Panc1 (cell line): ENCODE results near the gene SIK2. TPM values are rescaled to one million over a fixed set of nuclear protein-coding genes. Genes with fewer than 3 reads are reported as not detected.

Experiments
- ATAC-seq: fragments of 200-7000 bp; cut with Tn5 transposase; 2 replicates; pipeline ENCODE4 v1.9.1; 2020; ENCODE audit warnings: mild to moderate bottlenecking, moderate library complexity
- BruUV-seq: library from RNA; stranded (reverse); fragments of 400-500 nt; replicated peaks from 2 replicates; lab custom pipeline; 2021; lab: Mats Ljungman, UMichigan
- CTCF ChIA-PET: fragments of 300-600 bp; sonication (Branson Sonifier 250); formaldehyde crosslinking; loops from one replicate; lab custom pipeline; 2022; ENCODE audit warnings: antibody characterized with exemption; lab: Charles Lee
- POLR2A ChIA-PET: fragments of 300-600 bp; sonication (Branson Sonifier 250); formaldehyde crosslinking; loops from one replicate; lab custom pipeline; 2022; ENCODE audit warnings: antibody characterized with exemption; lab: Charles Lee
- DNase-seq: peaks from one replicate; pipeline ENCODE4 v3.0.0-alpha.2; 2010; ENCODE audit warnings: low read depth, low spot score
- H3K27ac ChIP-seq: 2 replicates; pipeline ENCODE4 v1.5.1; 2011; ENCODE audit warnings: mild to moderate bottlenecking, low read length, inconsistent platforms
- H3K27me3 ChIP-seq: fragments of 200-500 bp; sonication (Bioruptor generic); 2 replicates; pipeline ENCODE4 v1.6.0; 2014; ENCODE audit warnings: low read length, inconsistent platforms; ENCODE audit not compliant: control insufficient read depth, insufficient read depth
- H3K36me3 ChIP-seq: fragments of 200-500 bp; sonication (Bioruptor generic); 2 replicates; pipeline ENCODE4 v1.5.1; 2014; ENCODE audit warnings: inconsistent platforms, mild to moderate bottlenecking, low read length, moderate library complexity; ENCODE audit not compliant: control insufficient read depth, insufficient read depth
- H3K4me1 ChIP-seq: 2 replicates; pipeline ENCODE4 v1.5.1; 2011; ENCODE audit warnings: inconsistent platforms, mild to moderate bottlenecking, low read length, moderate library complexity; ENCODE audit not compliant: control insufficient read depth, insufficient read depth
- H3K4me3 ChIP-seq, 2 experiments: 2 replicates each; pipeline ENCODE4 v1.5.1; 2011 to 2012; ENCODE audit warnings: low read depth in 2 of 2, low read length in 2 of 2, mild to moderate bottlenecking in 2 of 2, inconsistent platforms in 1 of 2, moderate library complexity in 1 of 2
- H3K9me3 ChIP-seq: fragments of 200-500 bp; sonication (Bioruptor generic); 2 replicates; pipeline ENCODE4 v1.5.1; 2014; ENCODE audit warnings: low read depth, mild to moderate bottlenecking, inconsistent platforms, low read length, moderate library complexity; ENCODE audit not compliant: control insufficient read depth, insufficient read depth
- POLR2AphosphoS5 ChIP-seq: IDR thresholded peaks from 2 replicates; pipeline ENCODE4 v1.6.1; 2012; ENCODE audit warnings: mild to moderate bottlenecking, low read depth, low read length, moderate library complexity
- SIN3A ChIP-seq: IDR thresholded peaks from 2 replicates; pipeline ENCODE4 v1.6.1; 2012; ENCODE audit warnings: low read depth, mild to moderate bottlenecking, low read length, moderate library complexity, borderline replicate concordance; ENCODE audit not compliant: insufficient read depth
- TCF7L2 ChIP-seq: IDR thresholded peaks from 2 replicates; pipeline ENCODE4 v1.6.1; 2011; ENCODE audit warnings: mild to moderate bottlenecking, low read depth, low read length, inconsistent platforms
- in situ Hi-C: cut with HindIII; loops from 2 replicates; pipeline ENCODE4 v1.10.0; 2016; ENCODE audit warnings: low sequenced_read_pairs, low pct_unique_long_range_greater_than_20kb
- intact Hi-C: fragments of 100-400 bp; cut with micrococcal nuclease; formaldehyde crosslinking; loops from one replicate; pipeline ENCODE4 v1.10.0; 2022; ENCODE audit not compliant: unreplicated experiment
- total RNA-seq: library from RNA; stranded (reverse); gene quantifications from one replicate; pipeline ENCODE4 v1.2.1, GENCODE V29; 2021; ENCODE audit not compliant: unreplicated experiment
- TF ChIP-seq, protein P1 (sequence below), 2 experiments: IDR thresholded peaks; 2 replicates each; pipeline ENCODE4 v1.6.1; 2011 to 2012; ENCODE audit warnings: low read depth in 2 of 2, control low read depth in 1 of 2, low read length in 1 of 2, mild to moderate bottlenecking in 1 of 2, moderate library complexity in 1 of 2; ENCODE audit not compliant: insufficient read depth in 1 of 2
- TF ChIP-seq, protein P2 (sequence below): fragments of 450-650 bp; IDR thresholded peaks from 2 replicates; pipeline ENCODE4 v1.5.1; 2017; ENCODE audit warnings: mild to moderate bottlenecking

The SIK2 gene
- total RNA-seq, 1 experiment from 2014 or later = 17.0 TPM

DNA sequence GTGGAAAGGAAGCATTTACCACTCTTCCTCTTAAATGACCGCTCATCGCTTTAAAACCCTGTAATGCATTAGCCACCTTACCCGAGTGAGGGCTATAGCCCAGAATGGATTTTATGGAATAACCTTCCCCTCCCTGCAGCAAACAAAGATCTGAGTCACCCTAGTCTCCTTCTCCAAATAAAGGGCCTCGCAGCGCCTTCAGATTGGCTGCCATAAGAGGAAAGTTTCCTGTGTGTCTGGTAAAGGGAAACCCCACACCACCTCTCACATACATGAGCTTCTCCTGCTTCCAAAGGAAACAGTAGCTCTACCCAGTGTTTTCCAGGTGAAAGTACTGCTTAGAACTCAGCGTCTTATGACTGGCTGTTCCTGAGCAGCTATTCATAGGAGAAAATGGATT lies 116.2 kb downstream of the SIK2 start:
- intact Hi-C loops (no loop called here), in situ Hi-C loops (no loop called here)
- ATAC-seq = peak; percentile 86
- CTCF ChIA-PET = no interaction called here
- no TSS peak for BruUV-seq
- peaks cover 15% of the 10 kb centered on the region for H3K36me3 ChIP-seq
- no peak for DNase-seq
- H3K27me3 ChIP-seq = no peaks in the 10 kb centered on the region
- H3K4me3 ChIP-seq = no peak overlapping the region
- H3K4me1 ChIP-seq = peaks cover 11% of the 10 kb centered on the region
- no peaks in the 10 kb centered on the region for H3K9me3 ChIP-seq
- H3K27ac ChIP-seq = no peak overlapping the region
- POLR2A ChIA-PET = no interaction called here
- TF ChIP-seq TCF7L2 (no peak), SIN3A (no peak), POLR2AphosphoS5 (no peak)
- TF ChIP-seq, protein P1, sequence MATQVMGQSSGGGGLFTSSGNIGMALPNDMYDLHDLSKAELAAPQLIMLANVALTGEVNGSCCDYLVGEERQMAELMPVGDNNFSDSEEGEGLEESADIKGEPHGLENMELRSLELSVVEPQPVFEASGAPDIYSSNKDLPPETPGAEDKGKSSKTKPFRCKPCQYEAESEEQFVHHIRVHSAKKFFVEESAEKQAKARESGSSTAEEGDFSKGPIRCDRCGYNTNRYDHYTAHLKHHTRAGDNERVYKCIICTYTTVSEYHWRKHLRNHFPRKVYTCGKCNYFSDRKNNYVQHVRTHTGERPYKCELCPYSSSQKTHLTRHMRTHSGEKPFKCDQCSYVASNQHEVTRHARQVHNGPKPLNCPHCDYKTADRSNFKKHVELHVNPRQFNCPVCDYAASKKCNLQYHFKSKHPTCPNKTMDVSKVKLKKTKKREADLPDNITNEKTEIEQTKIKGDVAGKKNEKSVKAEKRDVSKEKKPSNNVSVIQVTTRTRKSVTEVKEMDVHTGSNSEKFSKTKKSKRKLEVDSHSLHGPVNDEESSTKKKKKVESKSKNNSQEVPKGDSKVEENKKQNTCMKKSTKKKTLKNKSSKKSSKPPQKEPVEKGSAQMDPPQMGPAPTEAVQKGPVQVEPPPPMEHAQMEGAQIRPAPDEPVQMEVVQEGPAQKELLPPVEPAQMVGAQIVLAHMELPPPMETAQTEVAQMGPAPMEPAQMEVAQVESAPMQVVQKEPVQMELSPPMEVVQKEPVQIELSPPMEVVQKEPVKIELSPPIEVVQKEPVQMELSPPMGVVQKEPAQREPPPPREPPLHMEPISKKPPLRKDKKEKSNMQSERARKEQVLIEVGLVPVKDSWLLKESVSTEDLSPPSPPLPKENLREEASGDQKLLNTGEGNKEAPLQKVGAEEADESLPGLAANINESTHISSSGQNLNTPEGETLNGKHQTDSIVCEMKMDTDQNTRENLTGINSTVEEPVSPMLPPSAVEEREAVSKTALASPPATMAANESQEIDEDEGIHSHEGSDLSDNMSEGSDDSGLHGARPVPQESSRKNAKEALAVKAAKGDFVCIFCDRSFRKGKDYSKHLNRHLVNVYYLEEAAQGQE (IDR thresholded peaks at IDR 0.05; ENCODE audit: insufficient read depth in 1 of 2, low read depth in 2 of 2, low read length in 1 of 2) = no peak
- TF ChIP-seq, protein P2, sequence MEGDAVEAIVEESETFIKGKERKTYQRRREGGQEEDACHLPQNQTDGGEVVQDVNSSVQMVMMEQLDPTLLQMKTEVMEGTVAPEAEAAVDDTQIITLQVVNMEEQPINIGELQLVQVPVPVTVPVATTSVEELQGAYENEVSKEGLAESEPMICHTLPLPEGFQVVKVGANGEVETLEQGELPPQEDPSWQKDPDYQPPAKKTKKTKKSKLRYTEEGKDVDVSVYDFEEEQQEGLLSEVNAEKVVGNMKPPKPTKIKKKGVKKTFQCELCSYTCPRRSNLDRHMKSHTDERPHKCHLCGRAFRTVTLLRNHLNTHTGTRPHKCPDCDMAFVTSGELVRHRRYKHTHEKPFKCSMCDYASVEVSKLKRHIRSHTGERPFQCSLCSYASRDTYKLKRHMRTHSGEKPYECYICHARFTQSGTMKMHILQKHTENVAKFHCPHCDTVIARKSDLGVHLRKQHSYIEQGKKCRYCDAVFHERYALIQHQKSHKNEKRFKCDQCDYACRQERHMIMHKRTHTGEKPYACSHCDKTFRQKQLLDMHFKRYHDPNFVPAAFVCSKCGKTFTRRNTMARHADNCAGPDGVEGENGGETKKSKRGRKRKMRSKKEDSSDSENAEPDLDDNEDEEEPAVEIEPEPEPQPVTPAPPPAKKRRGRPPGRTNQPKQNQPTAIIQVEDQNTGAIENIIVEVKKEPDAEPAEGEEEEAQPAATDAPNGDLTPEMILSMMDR = no peak

DNA sequence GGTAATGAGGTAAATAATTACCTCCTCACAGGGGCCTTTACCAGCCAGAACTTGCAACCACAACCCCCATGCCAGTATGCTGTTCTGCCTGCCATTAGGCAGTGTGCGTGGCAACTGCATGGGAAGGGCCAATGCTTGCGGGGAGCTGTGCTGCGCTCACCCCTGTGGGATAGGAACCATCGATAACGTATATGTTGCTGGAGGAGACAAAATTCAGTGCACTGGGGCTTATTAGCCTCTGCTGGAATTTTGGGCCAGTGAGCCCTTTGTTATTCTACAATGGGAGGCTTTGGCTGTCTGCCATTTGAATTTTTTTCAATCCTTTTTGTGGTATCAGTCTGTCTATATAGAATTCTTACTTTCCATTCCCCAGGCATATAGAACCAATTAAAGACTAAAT lies 116.6 kb downstream of the SIK2 start:
- ATAC-seq (peak; percentile 29; the same call in 1 of the 2 replicates), DNase-seq (no peak)
- peaks cover 15% of the 10 kb centered on the region for H3K36me3 ChIP-seq
- no TSS peak for BruUV-seq
- no peak overlapping the region for H3K4me3 ChIP-seq
- H3K27me3 ChIP-seq = no peaks in the 10 kb centered on the region
- peaks cover 11% of the 10 kb centered on the region for H3K4me1 ChIP-seq
- H3K27ac ChIP-seq = no peak overlapping the region
- TF ChIP-seq, protein P1 (IDR thresholded peaks at IDR 0.05; ENCODE audit: insufficient read depth in 1 of 2, low read depth in 2 of 2, low read length in 1 of 2) = no peak
- TF ChIP-seq SIN3A = no peak
- TF ChIP-seq POLR2AphosphoS5 = no peak
- TF ChIP-seq TCF7L2 = no peak
- TF ChIP-seq, protein P2 = no peak
- in situ Hi-C loops = no loop called here
- no peaks in the 10 kb centered on the region for H3K9me3 ChIP-seq
- ChIA-PET CTCF (no interaction called here), POLR2A (no interaction called here)
- intact Hi-C loops = no loop called here
